HepG2 (cell line): Measurements from ENCODE around the gene TMX3. TPM values are rescaled to one million over a fixed set of nuclear protein-coding genes. Genes with fewer than 3 reads are reported as not detected.
A peak's percentile ranks its signal among the peaks of the same experiment; 100 is the strongest.

ENCODE experiments used
- BRCA1 ChIP-seq: sonication (generic); formaldehyde crosslinking; IDR thresholded peaks from 2 replicates; pipeline ENCODE4 v1.4.0; 2020; ENCODE audit warnings: missing genetic modification reagents
- JARID2 ChIP-seq: sonication (generic); formaldehyde crosslinking; IDR thresholded peaks from 2 replicates; pipeline ENCODE4 v1.8.1; 2023; ENCODE audit warnings: missing genetic modification reagents, inconsistent platforms; ENCODE audit not compliant: insufficient replicate concordance
- MAFK ChIP-seq, 2 experiments: IDR thresholded peaks in 1 of 2; conservative IDR thresholded peaks in 1 of 2; 2 replicates each; pipeline ENCODE4 v1.6.1; 2011; ENCODE audit warnings: improper control_type of control experiment in 2 of 2, low read length in 2 of 2
- NAIF1 ChIP-seq: sonication (generic); formaldehyde crosslinking; IDR thresholded peaks from 2 replicates; pipeline ENCODE4 v1.5.0; 2020; ENCODE audit warnings: mild to moderate bottlenecking, missing genetic modification reagents, borderline replicate concordance
- RAD51 ChIP-seq: fragments of 450-650 bp; IDR thresholded peaks from 2 replicates; pipeline ENCODE4 v1.6.1; 2016; ENCODE audit warnings: borderline replicate concordance
- RNF2 ChIP-seq: fragments of 450-650 bp; conservative IDR thresholded peaks from 2 replicates; pipeline ENCODE4 v1.6.1; 2016; ENCODE audit warnings: low read depth
- ZBTB4 ChIP-seq: sonication (generic); formaldehyde crosslinking; IDR thresholded peaks from 2 replicates; pipeline ENCODE4 v1.4.0; 2020; ENCODE audit warnings: missing genetic modification reagents, mild to moderate bottlenecking, borderline replicate concordance
- ZNF496 ChIP-seq: sonication (generic); formaldehyde crosslinking; IDR thresholded peaks from 2 replicates; pipeline ENCODE4 v1.8.1; 2023; ENCODE audit warnings: mild to moderate bottlenecking, moderate library complexity, missing genetic modification reagents; ENCODE audit not compliant: insufficient replicate concordance
- ZNF569 ChIP-seq: sonication (generic); formaldehyde crosslinking; IDR thresholded peaks from 2 replicates; pipeline ENCODE4 v1.5.0; 2020; ENCODE audit warnings: mild to moderate bottlenecking, missing genetic modification reagents, moderate library complexity, borderline replicate concordance
- ZNF598 ChIP-seq: sonication (generic); formaldehyde crosslinking; IDR thresholded peaks from 2 replicates; pipeline ENCODE4 v1.5.1; 2020; ENCODE audit warnings: mild to moderate bottlenecking, missing genetic modification reagents, borderline replicate concordance
- polyA plus RNA-seq, 8 experiments: library from polyadenylated mRNA; depleted of rRNA in 3 of 8; stranded (reverse) in 7 of 8; unstranded in 1 of 8; fragments of >200 nt; fragmentation: Illumina TruSeq in 4 of 8; extraction: Trizol in 4 of 8; gene quantifications; 2 replicates each; pipeline versions ENCODE4 v1.2.1 to v1.2.3, GENCODE V29; 2011 to 2016; ENCODE audit warnings: low read depth in 4 of 8, missing spikeins in 1 of 8, mixed read lengths in 1 of 8; ENCODE audit not compliant: insufficient read depth in 1 of 8
- total RNA-seq, 5 experiments: library from RNA; depleted of rRNA; stranded (reverse); fragments of >200 nt; fragmentation: Illumina TruSeq; extraction: Trizol; gene quantifications; 2 replicates each; pipeline ENCODE4 v1.2.3, GENCODE V29; 2016; ENCODE audit warnings: low read depth in 1 of 5
- TF ChIP-seq, protein P1 (sequence below): IDR thresholded peaks from 2 replicates; pipeline ENCODE4 v1.6.1; 2016; ENCODE audit warnings: low read depth, missing genetic modification reagents, missing compliant biosample characterization
- TF ChIP-seq, protein P2 (sequence below), 2 experiments: sonication (generic) in 1 of 2; formaldehyde crosslinking in 1 of 2; IDR thresholded peaks; 2 replicates each; pipeline versions ENCODE4 v1.5.1 to v1.6.1; 2011 to 2020; ENCODE audit warnings: borderline replicate concordance in 1 of 2, low read depth in 1 of 2, low read length in 1 of 2, mild to moderate bottlenecking in 1 of 2, missing genetic modification reagents in 1 of 2, moderate library complexity in 1 of 2
- TF ChIP-seq, protein P3 (sequence below): sonication (generic); formaldehyde crosslinking; IDR thresholded peaks from 2 replicates; pipeline ENCODE4 v1.8.0; 2022; ENCODE audit warnings: missing genetic modification reagents, low read depth, mild to moderate bottlenecking, borderline replicate concordance

TMX3 gene
- total and polyA plus RNA-seq, 2 of the 13 experiments (the other 11 are each of a cell fraction or from before 2014, with no cell fraction given) = 12.9 to 25.0 TPM

- TF ChIP-seq, protein P1, sequence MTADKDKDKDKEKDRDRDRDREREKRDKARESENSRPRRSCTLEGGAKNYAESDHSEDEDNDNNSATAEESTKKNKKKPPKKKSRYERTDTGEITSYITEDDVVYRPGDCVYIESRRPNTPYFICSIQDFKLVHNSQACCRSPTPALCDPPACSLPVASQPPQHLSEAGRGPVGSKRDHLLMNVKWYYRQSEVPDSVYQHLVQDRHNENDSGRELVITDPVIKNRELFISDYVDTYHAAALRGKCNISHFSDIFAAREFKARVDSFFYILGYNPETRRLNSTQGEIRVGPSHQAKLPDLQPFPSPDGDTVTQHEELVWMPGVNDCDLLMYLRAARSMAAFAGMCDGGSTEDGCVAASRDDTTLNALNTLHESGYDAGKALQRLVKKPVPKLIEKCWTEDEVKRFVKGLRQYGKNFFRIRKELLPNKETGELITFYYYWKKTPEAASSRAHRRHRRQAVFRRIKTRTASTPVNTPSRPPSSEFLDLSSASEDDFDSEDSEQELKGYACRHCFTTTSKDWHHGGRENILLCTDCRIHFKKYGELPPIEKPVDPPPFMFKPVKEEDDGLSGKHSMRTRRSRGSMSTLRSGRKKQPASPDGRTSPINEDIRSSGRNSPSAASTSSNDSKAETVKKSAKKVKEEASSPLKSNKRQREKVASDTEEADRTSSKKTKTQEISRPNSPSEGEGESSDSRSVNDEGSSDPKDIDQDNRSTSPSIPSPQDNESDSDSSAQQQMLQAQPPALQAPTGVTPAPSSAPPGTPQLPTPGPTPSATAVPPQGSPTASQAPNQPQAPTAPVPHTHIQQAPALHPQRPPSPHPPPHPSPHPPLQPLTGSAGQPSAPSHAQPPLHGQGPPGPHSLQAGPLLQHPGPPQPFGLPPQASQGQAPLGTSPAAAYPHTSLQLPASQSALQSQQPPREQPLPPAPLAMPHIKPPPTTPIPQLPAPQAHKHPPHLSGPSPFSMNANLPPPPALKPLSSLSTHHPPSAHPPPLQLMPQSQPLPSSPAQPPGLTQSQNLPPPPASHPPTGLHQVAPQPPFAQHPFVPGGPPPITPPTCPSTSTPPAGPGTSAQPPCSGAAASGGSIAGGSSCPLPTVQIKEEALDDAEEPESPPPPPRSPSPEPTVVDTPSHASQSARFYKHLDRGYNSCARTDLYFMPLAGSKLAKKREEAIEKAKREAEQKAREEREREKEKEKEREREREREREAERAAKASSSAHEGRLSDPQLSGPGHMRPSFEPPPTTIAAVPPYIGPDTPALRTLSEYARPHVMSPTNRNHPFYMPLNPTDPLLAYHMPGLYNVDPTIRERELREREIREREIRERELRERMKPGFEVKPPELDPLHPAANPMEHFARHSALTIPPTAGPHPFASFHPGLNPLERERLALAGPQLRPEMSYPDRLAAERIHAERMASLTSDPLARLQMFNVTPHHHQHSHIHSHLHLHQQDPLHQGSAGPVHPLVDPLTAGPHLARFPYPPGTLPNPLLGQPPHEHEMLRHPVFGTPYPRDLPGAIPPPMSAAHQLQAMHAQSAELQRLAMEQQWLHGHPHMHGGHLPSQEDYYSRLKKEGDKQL (CRISPR knock-in tag) = no peak
- peak; percentile 90; the same call in 1 of the 2 replicates for TF ChIP-seq NAIF1 (CRISPR knock-in tag)
- TF ChIP-seq ZNF496 = no peak
- TF ChIP-seq MAFK (conservative IDR thresholded peaks at IDR 0.05 in 1 of 2, IDR thresholded peaks at IDR 0.05 in 1 of 2; ENCODE audit: low read length in 2 of 2) = peak; percentile 66 to 87
- TF ChIP-seq RAD51 = no peak
- TF ChIP-seq, protein P2, sequence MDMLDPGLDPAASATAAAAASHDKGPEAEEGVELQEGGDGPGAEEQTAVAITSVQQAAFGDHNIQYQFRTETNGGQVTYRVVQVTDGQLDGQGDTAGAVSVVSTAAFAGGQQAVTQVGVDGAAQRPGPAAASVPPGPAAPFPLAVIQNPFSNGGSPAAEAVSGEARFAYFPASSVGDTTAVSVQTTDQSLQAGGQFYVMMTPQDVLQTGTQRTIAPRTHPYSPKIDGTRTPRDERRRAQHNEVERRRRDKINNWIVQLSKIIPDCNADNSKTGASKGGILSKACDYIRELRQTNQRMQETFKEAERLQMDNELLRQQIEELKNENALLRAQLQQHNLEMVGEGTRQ (IDR thresholded peaks at IDR 0.05; ENCODE audit: low read depth, low read length) = no peak
- TF ChIP-seq, protein P2 (CRISPR knock-in tag; IDR thresholded peaks at IDR 0.05; ENCODE audit: borderline replicate concordance) = no peak; the same call in 1 of the 2 replicates
- peak; percentile 91 for TF ChIP-seq ZNF598
- peak; percentile 88; the same call in 1 of the 2 replicates for TF ChIP-seq ZNF569 (CRISPR knock-in tag)
- peak; percentile 92 for TF ChIP-seq BRCA1 (CRISPR knock-in tag)
- TF ChIP-seq, protein P3, sequence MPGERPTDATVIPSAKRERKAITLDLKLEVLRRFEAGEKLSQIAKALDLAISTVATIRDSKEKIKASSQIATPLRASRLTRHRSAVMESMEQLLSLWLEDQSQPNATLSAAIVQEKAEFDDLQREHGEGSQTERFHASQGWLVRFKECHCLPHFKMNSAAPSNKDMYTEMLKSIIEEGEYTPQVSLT (CRISPR knock-in tag) = peak; percentile 81
- no peak; the same call in 1 of the 2 replicates for TF ChIP-seq ZBTB4 (CRISPR knock-in tag)
- no peak for TF ChIP-seq JARID2 (CRISPR knock-in tag)
- peak; percentile 96 for TF ChIP-seq RNF2
Measured at GRCh38 chr18:68714712-68715496, at the start of gene TMX3 (continued).
